Mesendoderm (in vitro differentiated cells): ENCODE results near the gene EXOC3L2.

Experiments used
- DNase-seq: peaks from one replicate; pipeline ENCODE4 v3.0.0; 2013
- H2AK5ac ChIP-seq: 2 replicates; pipeline ENCODE4 v1.6.1; 2013; ENCODE audit warnings: low read length, inconsistent platforms
- H2BK120ac ChIP-seq: 2 replicates; pipeline ENCODE4 v1.6.1; 2013; ENCODE audit warnings: low read depth, mild to moderate bottlenecking, low read length, moderate library complexity, mixed read lengths
- H2BK15ac ChIP-seq: replicated peaks from 2 replicates; pipeline ENCODE4 v1.6.1; 2013; ENCODE audit warnings: low read depth, mild to moderate bottlenecking, moderate library complexity
- H2BK5ac ChIP-seq: 2 replicates; pipeline ENCODE4 v1.6.1; 2013; ENCODE audit warnings: low read length, inconsistent platforms
- H3K18ac ChIP-seq: 2 replicates; pipeline ENCODE4 v1.6.1; 2013; ENCODE audit warnings: mild to moderate bottlenecking, low read length, mixed read lengths
- H3K23ac ChIP-seq: one replicate; pipeline ENCODE4 v1.6.1; 2013; ENCODE audit warnings: low read length
- H3K27ac ChIP-seq: 2 replicates; pipeline ENCODE4 v1.5.1; 2013; ENCODE audit warnings: low read depth, mild to moderate bottlenecking, inconsistent platforms, low read length, moderate library complexity
- H3K27me3 ChIP-seq: 2 replicates; pipeline ENCODE4 v1.6.1; 2013; ENCODE audit warnings: low read length, control low read depth, mild to moderate bottlenecking, inconsistent platforms; ENCODE audit not compliant: insufficient read depth, poor library complexity
- H3K36me3 ChIP-seq: 2 replicates; pipeline ENCODE4 v1.6.1; 2013; ENCODE audit warnings: low read length, inconsistent platforms; ENCODE audit not compliant: control insufficient read depth, insufficient read depth
- H3K4ac ChIP-seq: one replicate; pipeline ENCODE4 v1.6.1; 2013; ENCODE audit warnings: low read depth, mild to moderate bottlenecking, low read length, moderate library complexity
- H3K4me1 ChIP-seq: 2 replicates; pipeline ENCODE4 v1.6.1; 2013; ENCODE audit warnings: low read depth, low read length, inconsistent platforms; ENCODE audit not compliant: control insufficient read depth
- H3K4me2 ChIP-seq: 2 replicates; pipeline ENCODE4 v1.6.1; 2013; ENCODE audit warnings: low read length
- H3K4me3 ChIP-seq: 2 replicates; pipeline ENCODE4 v1.5.1; 2013; ENCODE audit warnings: mild to moderate bottlenecking, low read length
- H3K56ac ChIP-seq: one replicate; pipeline ENCODE4 v1.6.1; 2013; ENCODE audit warnings: low read length
- H3K79me1 ChIP-seq: 2 replicates; pipeline ENCODE4 v1.6.1; 2013; ENCODE audit warnings: low read length, inconsistent platforms
- H3K79me2 ChIP-seq: 2 replicates; pipeline ENCODE4 v1.6.1; 2013; ENCODE audit warnings: mild to moderate bottlenecking, low read length; ENCODE audit not compliant: control insufficient read depth, insufficient read depth
- H3K9ac ChIP-seq: 2 replicates; pipeline ENCODE4 v1.6.1; 2013; ENCODE audit warnings: low read length, inconsistent platforms
- H4K5ac ChIP-seq: one replicate; pipeline ENCODE4 v1.6.1; 2013; ENCODE audit warnings: low read length
- H4K8ac ChIP-seq: one replicate; pipeline ENCODE4 v1.6.1; 2013; ENCODE audit warnings: low read depth, mild to moderate bottlenecking, control low read depth, low read length, moderate library complexity
- WGBS: extraction: QIAGEN DNeasy Blood & Tissue Kit; methylation state at CpG from one replicate; pipeline ENCODE4 v1.1.7; 2013; ENCODE audit warnings: low lambda C conversion rate, missing lambda C conversion rate; ENCODE audit not compliant: insufficient coverage; ENCODE audit errors: extremely low coverage; 5-methylcytosine and 5-hydroxymethylcytosine counted together

EXOC3L2 gene

GRCh38 chr19:45283443-45284033 lies 38.3 kb upstream of the EXOC3L2 start:
- H3K4me1 ChIP-seq: no peaks in the 10 kb centered on the region
- no peak overlapping the region for H2AK5ac ChIP-seq
- no CpG with 5 or more reads among the region's 7 CpGs for WGBS
- no peak overlapping the region for H3K23ac ChIP-seq
- H3K4ac ChIP-seq: no peak overlapping the region
- no peak overlapping the region for H4K5ac ChIP-seq
- no peak overlapping the region for H2BK120ac ChIP-seq
- H3K27me3 ChIP-seq: no peaks in the 10 kb centered on the region
- H2BK15ac ChIP-seq: no peak overlapping the region
- DNase-seq: no peak
- no peaks in the 10 kb centered on the region for H3K79me2 ChIP-seq
- H3K36me3 ChIP-seq: peaks cover 2% of the 10 kb centered on the region
- H4K8ac ChIP-seq: no peak overlapping the region
- no peak overlapping the region for H3K4me2 ChIP-seq
- H3K27ac ChIP-seq: no peak overlapping the region
- no peak overlapping the region for H3K9ac ChIP-seq
- H3K4me3 ChIP-seq: no peak overlapping the region
- no peak overlapping the region for H3K18ac ChIP-seq
- no peaks in the 10 kb centered on the region for H3K79me1 ChIP-seq
- no peak overlapping the region for H2BK5ac ChIP-seq
- H3K56ac ChIP-seq: no peak overlapping the region

DNA sequence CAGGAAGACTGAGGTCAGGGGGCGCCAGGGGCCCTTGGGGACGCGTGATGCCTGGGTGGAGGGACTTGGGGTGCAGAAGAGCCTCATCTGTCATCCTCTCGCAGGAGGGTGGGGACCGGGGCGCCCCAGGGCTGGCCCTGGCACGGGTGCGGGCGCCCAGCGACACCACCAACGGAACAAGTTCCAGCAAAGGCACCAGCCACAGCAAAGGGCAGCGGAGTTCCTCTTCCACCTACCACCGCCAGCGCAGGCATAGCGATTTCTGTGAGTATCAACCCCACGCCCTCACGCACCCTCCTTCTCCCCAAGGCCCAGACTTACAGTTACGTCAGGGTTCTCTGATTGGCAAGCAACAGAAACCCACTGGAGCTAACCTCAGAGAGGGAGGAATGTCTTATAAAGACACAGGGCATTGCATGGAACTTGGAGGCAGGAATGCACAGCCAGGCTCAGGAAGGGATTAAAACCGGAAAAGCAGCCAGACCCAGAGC lies 35.3 kb upstream of the EXOC3L2 start:
- H3K18ac ChIP-seq: no peak overlapping the region
- no CpG with 5 or more reads among the region's 19 CpGs for WGBS
- H3K27me3 ChIP-seq: no peaks in the 10 kb centered on the region
- H3K4me2 ChIP-seq: no peak overlapping the region
- H3K9ac ChIP-seq: no peak overlapping the region
- H2BK5ac ChIP-seq: no peak overlapping the region
- H2AK5ac ChIP-seq: no peak overlapping the region
- no peak overlapping the region for H2BK120ac ChIP-seq
- H3K4me1 ChIP-seq: no peaks in the 10 kb centered on the region
- DNase-seq: no peak
- H3K79me2 ChIP-seq: no peaks in the 10 kb centered on the region
- no peak overlapping the region for H3K56ac ChIP-seq
- peaks cover 2% of the 10 kb centered on the region for H3K36me3 ChIP-seq
- no peak overlapping the region for H4K8ac ChIP-seq
- no peak overlapping the region for H2BK15ac ChIP-seq
- no peak overlapping the region for H3K23ac ChIP-seq
- H3K4me3 ChIP-seq: no peak overlapping the region
- no peaks in the 10 kb centered on the region for H3K79me1 ChIP-seq
- H4K5ac ChIP-seq: no peak overlapping the region
- no peak overlapping the region for H3K4ac ChIP-seq
- no peak overlapping the region for H3K27ac ChIP-seq

DNA sequence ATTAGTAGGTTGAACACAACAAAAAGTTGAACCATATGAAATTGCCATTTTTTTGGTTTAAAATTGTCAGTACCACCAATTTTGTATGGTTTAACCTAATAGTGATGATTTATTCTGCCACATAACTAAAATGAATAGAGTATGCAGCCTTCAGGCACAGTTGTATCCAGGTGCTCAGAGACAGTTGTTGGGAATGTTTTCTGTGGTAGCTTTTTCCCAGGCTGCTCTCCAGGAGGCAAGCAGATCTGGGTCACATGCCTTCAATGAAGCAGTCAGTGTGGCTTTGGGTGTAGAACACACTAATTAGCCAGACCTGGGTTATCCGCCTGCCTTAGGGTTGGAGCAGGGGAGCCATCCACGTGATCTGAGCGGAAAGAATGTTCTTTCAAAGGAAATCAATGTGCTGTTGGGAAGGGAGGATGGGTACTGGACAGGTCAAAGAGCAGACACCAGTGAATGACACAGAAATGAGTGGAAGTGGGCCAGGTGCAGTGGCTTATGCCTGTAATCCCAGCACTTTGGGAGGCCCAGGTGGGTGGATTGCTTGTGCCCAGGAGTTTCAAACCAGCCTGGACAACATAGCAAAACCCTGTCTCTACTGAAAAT lies 34.5 kb upstream of the EXOC3L2 start:
- peaks cover 1% of the 10 kb centered on the region for H3K36me3 ChIP-seq
- H3K9ac ChIP-seq: no peak overlapping the region
- DNase-seq: no peak
- H3K4me3 ChIP-seq: no peak overlapping the region
- H3K79me1 ChIP-seq: no peaks in the 10 kb centered on the region
- no peak overlapping the region for H2AK5ac ChIP-seq
- no peak overlapping the region for H3K23ac ChIP-seq
- H3K18ac ChIP-seq: no peak overlapping the region
- no peaks in the 10 kb centered on the region for H3K79me2 ChIP-seq
- no peak overlapping the region for H2BK120ac ChIP-seq
- no peak overlapping the region for H3K4me2 ChIP-seq
- no peak overlapping the region for H4K5ac ChIP-seq
- no peak overlapping the region for H2BK15ac ChIP-seq
- no peak overlapping the region for H2BK5ac ChIP-seq
- no peak overlapping the region for H3K56ac ChIP-seq
- no peak overlapping the region for H4K8ac ChIP-seq
- H3K27ac ChIP-seq: no peak overlapping the region
- no peaks in the 10 kb centered on the region for H3K27me3 ChIP-seq
- WGBS: no CpG with 5 or more reads among the region's 3 CpGs
- no peak overlapping the region for H3K4ac ChIP-seq
- no peaks in the 10 kb centered on the region for H3K4me1 ChIP-seq

GRCh38 chr19:45278087-45278486 lies 32.9 kb upstream of the EXOC3L2 start:
- no CpG with 5 or more reads among the region's 10 CpGs for WGBS
- H2AK5ac ChIP-seq: no peak overlapping the region
- no peak overlapping the region for H3K4me2 ChIP-seq
- H3K79me2 ChIP-seq: no peaks in the 10 kb centered on the region
- H3K4me1 ChIP-seq: no peaks in the 10 kb centered on the region
- H3K79me1 ChIP-seq: no peaks in the 10 kb centered on the region
- H3K56ac ChIP-seq: no peak overlapping the region
- H2BK15ac ChIP-seq: no peak overlapping the region
- no peak overlapping the region for H4K8ac ChIP-seq
- H2BK120ac ChIP-seq: no peak overlapping the region
- H4K5ac ChIP-seq: no peak overlapping the region
- no peak overlapping the region for H2BK5ac ChIP-seq
- no peak overlapping the region for H3K23ac ChIP-seq
- H3K9ac ChIP-seq: no peak overlapping the region
- no peak overlapping the region for H3K4ac ChIP-seq
- peaks cover 1% of the 10 kb centered on the region for H3K36me3 ChIP-seq
- DNase-seq: no peak
- no peak overlapping the region for H3K4me3 ChIP-seq
- H3K27me3 ChIP-seq: no peaks in the 10 kb centered on the region
- H3K18ac ChIP-seq: no peak overlapping the region
- no peak overlapping the region for H3K27ac ChIP-seq

- no peak overlapping the region for H3K27ac ChIP-seq
- H3K27me3 ChIP-seq: no peaks in the 10 kb centered on the region
- no peak overlapping the region for H3K18ac ChIP-seq
- H3K4me2 ChIP-seq: no peak overlapping the region
- H3K23ac ChIP-seq: no peak overlapping the region
- no peak overlapping the region for H2BK15ac ChIP-seq
- no peak overlapping the region for H3K4ac ChIP-seq
- no peak overlapping the region for H2BK5ac ChIP-seq
- no peak overlapping the region for H4K5ac ChIP-seq
- H3K79me2 ChIP-seq: no peaks in the 10 kb centered on the region
- H2BK120ac ChIP-seq: no peak overlapping the region
- H3K4me1 ChIP-seq: no peaks in the 10 kb centered on the region
- H3K4me3 ChIP-seq: no peak overlapping the region
- no peak overlapping the region for H4K8ac ChIP-seq
- WGBS: no CpG with 5 or more reads among the region's 7 CpGs
- DNase-seq: no peak
- H3K9ac ChIP-seq: no peak overlapping the region
- H3K79me1 ChIP-seq: no peaks in the 10 kb centered on the region
- H2AK5ac ChIP-seq: no peak overlapping the region
- peaks cover 1% of the 10 kb centered on the region for H3K36me3 ChIP-seq
- H3K56ac ChIP-seq: no peak overlapping the region
Measured at GRCh38 chr19:45276284-45276687, 31.1 kb upstream of the EXOC3L2 start.
